AG09319 (cell line): ENCODE measurements around the gene MRPL16.
"Not testable (repeated sequence)": the region's sequence is repeated elsewhere in the genome, so short reads cannot be mapped to it uniquely, and the experiment has no call there.

Experiments used
- DNase-seq: peaks from one replicate; pipeline ENCODE4 v3.0.0-alpha.2; 2010; ENCODE audit warnings: low read depth; ENCODE audit errors: extremely low read depth
- TF ChIP-seq, protein P1 (sequence below): IDR thresholded peaks from 2 replicates; pipeline ENCODE4 v1.5.1; 2011; ENCODE audit warnings: low read depth, mild to moderate bottlenecking, inconsistent platforms, low read length, moderate library complexity

The MRPL16 gene

DNA sequence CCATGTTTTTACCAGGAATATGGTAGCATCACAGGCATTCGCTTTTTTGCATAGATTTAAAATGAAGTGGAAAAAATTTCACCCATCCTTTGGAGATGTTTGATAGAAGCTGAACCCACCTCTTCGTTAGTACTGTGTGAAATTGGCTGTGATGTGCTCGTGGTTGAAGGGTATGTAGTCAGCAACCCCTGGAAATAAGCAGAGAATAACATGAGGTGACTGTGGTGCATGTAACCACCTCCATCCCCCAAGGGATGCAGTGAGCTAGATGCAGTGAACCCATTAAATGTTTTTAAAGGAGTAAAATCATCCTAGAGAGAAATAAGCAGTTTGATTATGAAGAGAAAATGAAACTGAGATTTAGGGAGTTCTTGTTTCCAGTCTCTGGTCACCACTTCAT, 18.8 kb upstream of the MRPL16 start:
- TF ChIP-seq, protein P1, sequence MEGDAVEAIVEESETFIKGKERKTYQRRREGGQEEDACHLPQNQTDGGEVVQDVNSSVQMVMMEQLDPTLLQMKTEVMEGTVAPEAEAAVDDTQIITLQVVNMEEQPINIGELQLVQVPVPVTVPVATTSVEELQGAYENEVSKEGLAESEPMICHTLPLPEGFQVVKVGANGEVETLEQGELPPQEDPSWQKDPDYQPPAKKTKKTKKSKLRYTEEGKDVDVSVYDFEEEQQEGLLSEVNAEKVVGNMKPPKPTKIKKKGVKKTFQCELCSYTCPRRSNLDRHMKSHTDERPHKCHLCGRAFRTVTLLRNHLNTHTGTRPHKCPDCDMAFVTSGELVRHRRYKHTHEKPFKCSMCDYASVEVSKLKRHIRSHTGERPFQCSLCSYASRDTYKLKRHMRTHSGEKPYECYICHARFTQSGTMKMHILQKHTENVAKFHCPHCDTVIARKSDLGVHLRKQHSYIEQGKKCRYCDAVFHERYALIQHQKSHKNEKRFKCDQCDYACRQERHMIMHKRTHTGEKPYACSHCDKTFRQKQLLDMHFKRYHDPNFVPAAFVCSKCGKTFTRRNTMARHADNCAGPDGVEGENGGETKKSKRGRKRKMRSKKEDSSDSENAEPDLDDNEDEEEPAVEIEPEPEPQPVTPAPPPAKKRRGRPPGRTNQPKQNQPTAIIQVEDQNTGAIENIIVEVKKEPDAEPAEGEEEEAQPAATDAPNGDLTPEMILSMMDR, result no peak
- no peak for DNase-seq

DNA sequence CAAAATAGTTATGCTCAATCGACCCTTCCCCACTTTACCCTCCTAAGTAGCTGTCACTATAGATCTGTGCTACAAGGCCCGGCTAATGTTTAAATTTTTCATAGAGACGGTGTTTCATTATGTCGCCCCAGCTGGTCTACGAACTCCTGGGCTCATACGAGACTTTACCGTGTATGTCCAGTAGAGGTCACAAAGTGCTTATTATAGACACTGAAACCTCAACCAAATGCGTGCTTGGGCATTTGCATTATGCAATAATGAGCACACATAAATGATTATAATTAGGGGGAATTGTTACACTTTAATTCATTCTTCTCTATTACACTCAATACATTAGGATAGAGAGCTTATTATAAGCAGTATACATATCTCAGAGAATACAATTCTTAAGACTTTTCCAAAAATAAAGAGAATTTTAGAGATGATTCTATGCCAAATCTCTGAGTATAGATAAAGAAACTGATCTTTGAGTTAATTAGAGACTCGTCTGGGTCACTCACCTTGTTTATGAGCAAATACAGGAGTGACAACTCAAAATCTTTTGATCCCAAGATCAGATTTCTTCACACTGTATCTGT, 12.5 kb upstream of the MRPL16 start:
- peak; percentile 10 for DNase-seq
- TF ChIP-seq, protein P1, result peak; percentile 58

- DNase-seq, result no peak
- TF ChIP-seq, protein P1, result no peak
These were observed 8.0 kb upstream of the MRPL16 start for GRCh38 chr11:59818572-59818971.

- not testable (repeated sequence) for DNase-seq
These were observed 5.9 kb upstream of the MRPL16 start for GRCh38 chr11:59816434-59816833.

DNA sequence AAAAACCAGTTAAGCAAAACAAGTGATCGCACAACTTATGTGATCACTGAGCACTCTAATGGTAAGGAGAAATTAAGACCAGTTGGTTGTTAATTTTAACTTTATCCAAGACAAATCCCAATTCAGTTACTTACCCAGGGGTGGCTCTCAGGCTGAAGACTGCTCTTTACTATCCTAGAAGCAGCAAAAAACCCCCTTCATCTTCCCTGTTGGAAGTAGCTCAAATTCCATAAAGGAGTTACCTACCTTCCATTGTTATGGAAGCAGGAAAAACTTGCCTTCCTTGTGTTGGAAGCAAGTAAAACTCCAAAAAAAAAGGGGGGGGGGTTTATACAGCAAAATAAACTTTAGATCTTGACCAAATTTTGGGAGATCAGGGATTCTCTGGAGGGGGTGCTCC, 5.2 kb upstream of the MRPL16 start:
- DNase-seq, result no peak
- TF ChIP-seq, protein P1, result no peak

DNA sequence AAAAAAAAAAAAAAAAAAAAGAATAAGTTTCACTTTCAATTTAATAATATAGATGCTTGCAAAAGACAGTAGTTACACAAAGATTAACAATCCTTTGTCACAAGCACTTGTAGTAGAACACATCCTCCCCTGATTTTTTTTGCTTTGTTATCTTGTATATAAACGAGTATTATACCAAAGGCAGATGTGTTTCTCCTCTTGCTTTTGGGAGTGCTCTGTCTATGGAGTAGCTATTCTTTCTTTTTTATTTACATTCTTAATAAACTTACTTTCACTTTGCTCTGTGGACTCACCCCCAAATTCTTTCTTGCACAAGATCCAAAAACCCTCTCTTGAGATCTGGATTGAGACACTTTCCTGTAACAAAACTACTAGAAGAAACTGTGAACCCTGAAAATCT, 3.4 kb upstream of the MRPL16 start:
- TF ChIP-seq, protein P1, result no peak
- no peak for DNase-seq

GRCh38 chr11:59813364-59813763, 2.8 kb upstream of the MRPL16 start:
- no peak for DNase-seq
- TF ChIP-seq, protein P1, result no peak

GRCh38 chr11:59812220-59812619, 1.6 kb upstream of the MRPL16 start:
- no peak for DNase-seq
- TF ChIP-seq, protein P1, result no peak
